Effector memory CD4-positive, alpha-beta T cell (primary cell): Measurements from ENCODE around the gene RBKS.
"Not testable (repeated sequence)": the region's sequence is repeated elsewhere in the genome, so short reads cannot be mapped to it uniquely, and the experiment has no call there.

Experiments used
- DNase-seq, 3 donors: peaks; one replicate each; pipeline ENCODE4 v3.0.0-alpha.2; 2020
- H3K27ac ChIP-seq: 2 replicates; pipeline ENCODE4 v1.7.0; 2013; ENCODE audit warnings: mild to moderate bottlenecking, low read length, moderate library complexity; ENCODE audit not compliant: insufficient read depth, poor library complexity, severe bottlenecking
- H3K27me3 ChIP-seq: replicated peaks from 2 replicates; pipeline ENCODE4 v1.7.0; 2013; ENCODE audit warnings: mild to moderate bottlenecking, low read length; ENCODE audit not compliant: insufficient read depth, control insufficient read depth, poor library complexity, severe bottlenecking
- H3K36me3 ChIP-seq: 2 replicates; pipeline ENCODE4 v1.7.0; 2013; ENCODE audit warnings: mild to moderate bottlenecking, low read length, moderate library complexity; ENCODE audit not compliant: control insufficient read depth, insufficient read depth
- H3K4me1 ChIP-seq: 2 replicates; pipeline ENCODE4 v1.7.0; 2013; ENCODE audit warnings: low read length, mild to moderate bottlenecking; ENCODE audit not compliant: control insufficient read depth, insufficient read depth, poor library complexity, severe bottlenecking
- H3K4me3 ChIP-seq: 2 replicates; pipeline ENCODE4 v1.7.0; 2013; ENCODE audit warnings: low read length, low read depth, mild to moderate bottlenecking; ENCODE audit not compliant: insufficient read depth, poor library complexity, severe bottlenecking
- H3K9me3 ChIP-seq: 2 replicates; pipeline ENCODE4 v1.7.0; 2013; ENCODE audit warnings: mild to moderate bottlenecking, low read length, moderate library complexity; ENCODE audit not compliant: control insufficient read depth

RBKS gene

DNA sequence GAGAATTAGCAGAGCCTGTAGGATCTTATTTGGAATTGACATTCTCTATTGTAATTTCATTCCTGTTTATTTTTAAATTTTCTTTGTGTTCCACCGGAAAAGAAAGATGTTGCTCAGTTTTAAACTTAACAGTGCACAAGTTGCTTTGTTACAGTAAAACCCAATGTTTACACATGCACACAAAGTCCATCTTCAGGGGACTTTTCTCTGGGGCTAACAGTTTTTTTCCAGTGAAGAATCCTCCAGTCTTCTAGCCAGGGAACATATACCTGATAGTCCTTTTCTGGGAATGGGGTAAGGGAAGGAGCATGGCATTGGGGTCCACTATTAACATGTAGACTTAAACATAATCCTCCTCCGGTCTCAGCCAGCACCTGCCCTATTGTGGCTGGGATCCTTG lies 143.9 kb downstream of the RBKS start:
- H3K4me1 ChIP-seq: no peaks in the 10 kb centered on the region
- no peak overlapping the region for H3K4me3 ChIP-seq
- no peak for DNase-seq
- no peaks in the 10 kb centered on the region for H3K36me3 ChIP-seq
- no peaks in the 10 kb centered on the region for H3K27me3 ChIP-seq
- no peaks in the 10 kb centered on the region for H3K9me3 ChIP-seq
- no peak overlapping the region for H3K27ac ChIP-seq

- H3K27ac ChIP-seq, DNase-seq, H3K36me3 ChIP-seq, H3K4me3 ChIP-seq, H3K27me3 ChIP-seq, H3K9me3 ChIP-seq, H3K4me1 ChIP-seq: not testable (repeated sequence)
Observed at GRCh38 chr2:27745494-27745893, 144.7 kb downstream of the RBKS start.

DNA sequence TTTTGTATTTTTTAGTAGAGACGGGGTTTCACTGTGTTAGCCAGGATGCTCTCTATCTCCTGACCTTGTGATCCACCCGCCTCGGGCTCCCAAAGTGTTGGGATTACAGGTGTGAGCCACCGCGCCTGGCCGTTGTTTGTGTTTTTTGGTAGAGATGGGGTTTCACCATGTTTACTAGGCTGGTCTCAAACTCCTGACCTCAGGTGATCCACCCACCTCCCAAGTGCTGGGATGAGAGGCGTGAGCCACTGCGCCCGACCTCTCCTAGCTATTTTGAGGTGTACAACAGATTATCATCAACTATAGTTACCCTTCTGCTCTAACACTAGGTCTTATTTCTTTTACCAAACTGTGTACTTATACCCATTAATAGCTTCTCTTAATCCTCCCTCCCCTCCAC lies 147.6 kb downstream of the RBKS start:
- DNase-seq: no peak
- H3K27ac ChIP-seq: no peak overlapping the region
- H3K9me3 ChIP-seq: no peaks in the 10 kb centered on the region
- H3K36me3 ChIP-seq: no peaks in the 10 kb centered on the region
- H3K4me1 ChIP-seq: no peaks in the 10 kb centered on the region
- H3K27me3 ChIP-seq: no peaks in the 10 kb centered on the region
- H3K4me3 ChIP-seq: no peak overlapping the region

DNA sequence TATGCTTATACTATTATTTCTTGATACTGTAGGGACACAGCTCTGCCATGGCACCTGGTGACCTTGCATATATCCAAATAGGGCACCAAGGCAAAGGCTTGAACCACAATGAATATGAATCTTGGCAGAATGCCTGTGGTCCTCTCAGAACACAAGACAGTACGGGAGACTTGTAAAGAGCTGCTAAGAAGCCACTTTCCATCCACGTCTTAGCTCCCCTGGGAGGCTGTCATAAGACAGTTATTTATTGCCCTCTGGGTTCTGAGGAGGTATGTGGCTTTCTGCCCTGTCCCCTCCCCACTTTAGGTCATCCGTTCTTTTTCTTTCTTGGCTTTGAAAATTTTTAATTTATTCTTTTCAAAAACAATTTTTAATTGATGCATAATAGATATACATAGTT lies 148.5 kb downstream of the RBKS start:
- no peaks in the 10 kb centered on the region for H3K27me3 ChIP-seq
- no peaks in the 10 kb centered on the region for H3K9me3 ChIP-seq
- DNase-seq: no peak
- no peak overlapping the region for H3K27ac ChIP-seq
- H3K4me1 ChIP-seq: no peaks in the 10 kb centered on the region
- H3K4me3 ChIP-seq: no peak overlapping the region
- no peaks in the 10 kb centered on the region for H3K36me3 ChIP-seq

DNA sequence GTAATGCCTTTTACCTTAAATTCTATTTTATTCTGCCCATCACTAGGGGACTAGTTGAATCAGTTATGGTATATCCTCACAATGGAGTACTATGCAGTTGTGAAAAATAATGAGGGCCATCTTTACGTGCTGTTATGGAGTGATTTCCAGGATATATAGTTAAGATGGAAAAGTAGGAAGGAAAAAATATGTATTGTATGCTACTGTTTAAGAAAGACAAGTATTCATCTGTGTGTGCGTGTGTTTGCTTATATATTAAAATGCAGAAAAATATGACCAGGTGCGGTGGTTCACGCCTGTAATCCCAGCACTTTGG lies 151.2 kb downstream of the RBKS start:
- Histone ChIP-seq H3K4me3 (no peak overlapping the region), H3K27ac (no peak overlapping the region), H3K27me3 (no peaks in the 10 kb centered on the region), H3K4me1 (no peaks in the 10 kb centered on the region), H3K36me3 (no peaks in the 10 kb centered on the region), H3K9me3 (no peaks in the 10 kb centered on the region)
- DNase-seq: no peak

- no peaks in the 10 kb centered on the region for H3K4me1 ChIP-seq
- H3K27me3 ChIP-seq: no peaks in the 10 kb centered on the region
- no peaks in the 10 kb centered on the region for H3K9me3 ChIP-seq
- no peak overlapping the region for H3K4me3 ChIP-seq
- DNase-seq: no peak
- H3K27ac ChIP-seq: no peak overlapping the region
- no peaks in the 10 kb centered on the region for H3K36me3 ChIP-seq
Observed at GRCh38 chr2:27738349-27739057, 151.7 kb downstream of the RBKS start.

GRCh38 chr2:27737676-27738348 lies 152.4 kb downstream of the RBKS start:
- Histone ChIP-seq H3K27ac (no peak overlapping the region), H3K27me3 (no peaks in the 10 kb centered on the region), H3K36me3 (no peaks in the 10 kb centered on the region), H3K9me3 (no peaks in the 10 kb centered on the region), H3K4me1 (no peaks in the 10 kb centered on the region), H3K4me3 (no peak overlapping the region)
- DNase-seq: no peak

GRCh38 chr2:27736890-27737204 lies 153.3 kb downstream of the RBKS start:
- H3K27me3 ChIP-seq: no peaks in the 10 kb centered on the region
- no peaks in the 10 kb centered on the region for H3K36me3 ChIP-seq
- H3K4me3 ChIP-seq: no peak overlapping the region
- H3K27ac ChIP-seq: no peak overlapping the region
- DNase-seq: no peak
- no peaks in the 10 kb centered on the region for H3K9me3 ChIP-seq
- no peaks in the 10 kb centered on the region for H3K4me1 ChIP-seq

GRCh38 chr2:27736031-27736889 lies 153.9 kb downstream of the RBKS start:
- no peaks in the 10 kb centered on the region for H3K36me3 ChIP-seq
- peak overlapping the region; percentile 48 for H3K4me3 ChIP-seq
- H3K9me3 ChIP-seq: no peaks in the 10 kb centered on the region
- H3K4me1 ChIP-seq: no peaks in the 10 kb centered on the region
- DNase-seq: no peak
- no peaks in the 10 kb centered on the region for H3K27me3 ChIP-seq
- no peak overlapping the region for H3K27ac ChIP-seq

- H3K27me3 ChIP-seq: no peaks in the 10 kb centered on the region
Observed at GRCh38 chr2:27735263-27735904, 154.8 kb downstream of the RBKS start.

More at GRCh38 chr2:27735263-27735904, 154.8 kb downstream of the RBKS start:
- DNase-seq: peak in 2 of 3 donors; percentile 1 to 7
- Histone ChIP-seq H3K9me3 (no peaks in the 10 kb centered on the region), H3K4me1 (no peaks in the 10 kb centered on the region), H3K27ac (peak overlapping the region; percentile 2), H3K36me3 (no peaks in the 10 kb centered on the region), H3K4me3 (peak overlapping the region; percentile 48)
